HCT116 (cell line): ENCODE measurements around the gene RNU5D-1. TPM values are rescaled to one million over a fixed set of nuclear protein-coding genes. Genes with fewer than 3 reads are reported as not detected.

ENCODE experiments used
- ATAC-seq: fragments of 200-7000 bp; cut with Tn5 transposase; 2 replicates; pipeline ENCODE4 v1.9.1; 2020; ENCODE audit warnings: mild to moderate bottlenecking, moderate library complexity
- BruUV-seq: library from RNA; stranded (reverse); fragments of 400-500 nt; replicated peaks from 2 replicates; lab custom pipeline; 2021; lab: Mats Ljungman, UMichigan
- CTCF ChIA-PET: fragments of 300-600 bp; sonication (Branson Sonifier 250); formaldehyde crosslinking; loops from one replicate; lab custom pipeline; 2021; ENCODE audit warnings: antibody characterized with exemption; lab: Charles Lee
- POLR2A ChIA-PET: fragments of 300-600, 350-600 bp; sonication (Branson Sonifier 250); formaldehyde crosslinking; loops from one replicate; lab custom pipeline; 2021; ENCODE audit warnings: antibody characterized with exemption; lab: Charles Lee
- RAD21 ChIA-PET, 2 experiments: fragments of 300-600 bp; sonication (Branson Sonifier 250); formaldehyde crosslinking; loops; one replicate each; lab custom pipeline; 2023; ENCODE audit warnings: low total read pairs in 2 of 2; ENCODE audit not compliant: uncharacterized antibody in 2 of 2, unreplicated experiment in 2 of 2, low non-redundant PET in 1 of 2; lab: Charles Lee
- DNase-seq: peaks from one replicate; pipeline ENCODE4 v3.0.0-alpha.2; 2010; ENCODE audit warnings: low read depth, low spot score
- H2AFZ ChIP-seq: fragments of 200-600 bp; shearing (Covaris generic), sonication (generic); 2 replicates; pipeline ENCODE4 v1.6.1; 2017; ENCODE audit warnings: low read depth, mixed run types, mixed read lengths, antibody characterized with exemption, low read length; ENCODE audit not compliant: poor library complexity, severe bottlenecking
- H3K27ac ChIP-seq: 2 replicates; pipeline ENCODE4 v1.5.1; 2012; ENCODE audit warnings: low read depth, low read length
- H3K27me3 ChIP-seq: fragments of 200-600 bp; sonication (generic); 2 replicates; pipeline ENCODE4 v1.6.1; 2016; ENCODE audit warnings: mixed run types, low read length, mixed read lengths; ENCODE audit not compliant: insufficient read depth
- H3K36me3 ChIP-seq, 2 experiments: fragments of 200-500 bp in 1 of 2; fragments of 200-600 bp in 1 of 2; sonication (Bioruptor generic) in 1 of 2; sonication (generic) in 1 of 2; 2 replicates each; pipeline versions ENCODE4 v1.5.1 to v1.6.1; 2014 to 2016; ENCODE audit warnings: low read length in 2 of 2, inconsistent platforms in 1 of 2, mixed read lengths in 1 of 2, mixed run types in 1 of 2; ENCODE audit not compliant: insufficient read depth in 2 of 2, control insufficient read depth in 1 of 2
- H3K4me1 ChIP-seq, 2 experiments: fragments of 200-600 bp in 1 of 2; sonication (generic) in 1 of 2; 2 replicates each; pipeline versions ENCODE4 v1.5.1 to v1.6.1; 2012 to 2017; ENCODE audit warnings: low read length in 2 of 2, inconsistent platforms in 1 of 2, mild to moderate bottlenecking in 1 of 2, mixed read lengths in 1 of 2, mixed run types in 1 of 2, moderate library complexity in 1 of 2; ENCODE audit not compliant: insufficient read depth in 2 of 2, control insufficient read depth in 1 of 2
- H3K4me2 ChIP-seq: fragments of 200-600 bp; sonication (generic); 2 replicates; pipeline ENCODE4 v1.6.1; 2017; ENCODE audit warnings: mixed run types, low read length, mixed read lengths
- H3K4me3 ChIP-seq, 2 experiments: fragments of 200-600 bp in 1 of 2; sonication (generic) in 1 of 2; replicated peaks in 1 of 2; 2 replicates each; pipeline ENCODE4 v1.5.1; 2011 to 2016; ENCODE audit warnings: low read length in 2 of 2, control low read depth in 1 of 2, low read depth in 1 of 2, mild to moderate bottlenecking in 1 of 2, mixed read lengths in 1 of 2, mixed run types in 1 of 2
- H3K79me2 ChIP-seq: fragments of 200-600 bp; sonication (generic); 2 replicates; pipeline ENCODE4 v1.6.1; 2017; ENCODE audit warnings: mild to moderate bottlenecking, mixed run types, low read length, moderate library complexity, mixed read lengths; ENCODE audit not compliant: insufficient read depth
- H3K9ac ChIP-seq: fragments of 200-600 bp; sonication (generic); 2 replicates; pipeline ENCODE4 v1.6.1; 2016; ENCODE audit warnings: low read length, mixed read lengths
- H3K9me2 ChIP-seq: fragments of 200-600 bp; sonication (generic), shearing (Covaris generic); 2 replicates; pipeline ENCODE4 v1.6.1; 2017; ENCODE audit warnings: mixed run types, mild to moderate bottlenecking, moderate library complexity; ENCODE audit not compliant: insufficient read depth
- H3K9me3 ChIP-seq, 2 experiments: fragments of 200-500 bp in 1 of 2; fragments of 200-600 bp in 1 of 2; sonication (Bioruptor generic) in 1 of 2; sonication (generic) in 1 of 2; 2 replicates each; pipeline ENCODE4 v1.6.1; 2014 to 2017; ENCODE audit warnings: low read length in 2 of 2, mixed read lengths in 2 of 2, inconsistent platforms in 1 of 2, low read depth in 1 of 2, mild to moderate bottlenecking in 1 of 2, mixed run types in 1 of 2, moderate library complexity in 1 of 2; ENCODE audit not compliant: control insufficient read depth in 1 of 2, insufficient read depth in 1 of 2
- H4K20me1 ChIP-seq: fragments of 200-600 bp; sonication (generic), shearing (Covaris generic); 2 replicates; pipeline ENCODE4 v1.6.1; 2017; ENCODE audit warnings: mixed run types, mild to moderate bottlenecking, moderate library complexity; ENCODE audit not compliant: insufficient read depth
- CEBPB ChIP-seq: IDR thresholded peaks from 2 replicates; pipeline ENCODE4 v1.6.1; 2012; ENCODE audit warnings: low read depth
- EZH2 ChIP-seq: fragments of 200-600 bp; sonication (generic); IDR thresholded peaks from 2 replicates; pipeline ENCODE4 v1.6.1; 2017; ENCODE audit warnings: antibody characterized with exemption, mixed run types
- JUND ChIP-seq: IDR thresholded peaks from 2 replicates; pipeline ENCODE4 v1.6.1; 2012
- POLR2A ChIP-seq: IDR thresholded peaks from 2 replicates; pipeline ENCODE4 v1.7.0; 2011; ENCODE audit warnings: borderline replicate concordance; ENCODE audit not compliant: insufficient read depth, insufficient read length; ENCODE audit errors: extremely low read depth
- REST ChIP-seq: IDR thresholded peaks from 2 replicates; pipeline ENCODE4 v1.6.1; 2012; ENCODE audit warnings: low read depth
- SRF ChIP-seq: IDR thresholded peaks from 2 replicates; pipeline ENCODE4 v1.6.1; 2012; ENCODE audit warnings: low read depth
- TCF7L2 ChIP-seq: IDR thresholded peaks from 2 replicates; pipeline ENCODE4 v1.7.0; 2011; ENCODE audit warnings: borderline replicate concordance, inconsistent platforms; ENCODE audit not compliant: insufficient read depth, insufficient read length; ENCODE audit errors: extremely low read depth
- intact Hi-C: fragments of 100-400 bp; cut with micrococcal nuclease; formaldehyde crosslinking; loops from 2 replicates; pipeline ENCODE4 v1.10.0; 2022
- total RNA-seq: library from RNA; stranded (reverse); gene quantifications from one replicate; pipeline ENCODE4 v1.2.1, GENCODE V29; 2021; ENCODE audit not compliant: unreplicated experiment
- TF ChIP-seq, protein P1 (sequence below): IDR thresholded peaks from 2 replicates; pipeline ENCODE4 v1.6.1; 2011; ENCODE audit warnings: mild to moderate bottlenecking, low read length, moderate library complexity; ENCODE audit not compliant: insufficient replicate concordance; ENCODE audit errors: extremely low read depth

Gene RNU5D-1
- total RNA-seq, 1 experiment from 2014 or later, result not detected

- intact Hi-C loops, result no loop called here
- no peaks in the 10 kb centered on the region for H3K9me2 ChIP-seq
- ChIA-PET POLR2A (no interaction called here), CTCF (interaction anchor here (1.0 kb wide), 1 partner anchor 9 kb away, joined by 3 read pairs; the partner anchor contains the start of gene TMEM53), RAD21 (no interaction called here)
- H2AFZ ChIP-seq, result no peak overlapping the region
- TF ChIP-seq JUND (no peak), SRF (no peak), EZH2 (no peak), CEBPB (no peak), TCF7L2 (no peak), POLR2A (no peak), REST (no peak)
- TF ChIP-seq, protein P1, sequence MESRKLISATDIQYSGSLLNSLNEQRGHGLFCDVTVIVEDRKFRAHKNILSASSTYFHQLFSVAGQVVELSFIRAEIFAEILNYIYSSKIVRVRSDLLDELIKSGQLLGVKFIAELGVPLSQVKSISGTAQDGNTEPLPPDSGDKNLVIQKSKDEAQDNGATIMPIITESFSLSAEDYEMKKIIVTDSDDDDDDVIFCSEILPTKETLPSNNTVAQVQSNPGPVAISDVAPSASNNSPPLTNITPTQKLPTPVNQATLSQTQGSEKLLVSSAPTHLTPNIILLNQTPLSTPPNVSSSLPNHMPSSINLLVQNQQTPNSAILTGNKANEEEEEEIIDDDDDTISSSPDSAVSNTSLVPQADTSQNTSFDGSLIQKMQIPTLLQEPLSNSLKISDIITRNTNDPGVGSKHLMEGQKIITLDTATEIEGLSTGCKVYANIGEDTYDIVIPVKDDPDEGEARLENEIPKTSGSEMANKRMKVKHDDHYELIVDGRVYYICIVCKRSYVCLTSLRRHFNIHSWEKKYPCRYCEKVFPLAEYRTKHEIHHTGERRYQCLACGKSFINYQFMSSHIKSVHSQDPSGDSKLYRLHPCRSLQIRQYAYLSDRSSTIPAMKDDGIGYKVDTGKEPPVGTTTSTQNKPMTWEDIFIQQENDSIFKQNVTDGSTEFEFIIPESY, result no peak
- no peak for ATAC-seq
- H3K36me3 ChIP-seq, result no peaks in the 10 kb centered on the region
- H3K9me3 ChIP-seq, result no peaks in the 10 kb centered on the region
- no TSS peak for BruUV-seq
- H3K9ac ChIP-seq, result no peak overlapping the region
- no peak overlapping the region for H3K4me3 ChIP-seq
- H3K4me1 ChIP-seq, result no peaks in the 10 kb centered on the region
- no peaks in the 10 kb centered on the region for H3K27me3 ChIP-seq
- no peak overlapping the region for H3K4me2 ChIP-seq
- no peaks in the 10 kb centered on the region for H4K20me1 ChIP-seq
- no peak for DNase-seq
- H3K79me2 ChIP-seq, result no peaks in the 10 kb centered on the region
- H3K27ac ChIP-seq, result no peak overlapping the region
Measured at GRCh38 chr1:44682883-44683265, 48.1 kb downstream of the RNU5D-1 start.
